ENCODE measurements around the gene GUSB.

DNA sequence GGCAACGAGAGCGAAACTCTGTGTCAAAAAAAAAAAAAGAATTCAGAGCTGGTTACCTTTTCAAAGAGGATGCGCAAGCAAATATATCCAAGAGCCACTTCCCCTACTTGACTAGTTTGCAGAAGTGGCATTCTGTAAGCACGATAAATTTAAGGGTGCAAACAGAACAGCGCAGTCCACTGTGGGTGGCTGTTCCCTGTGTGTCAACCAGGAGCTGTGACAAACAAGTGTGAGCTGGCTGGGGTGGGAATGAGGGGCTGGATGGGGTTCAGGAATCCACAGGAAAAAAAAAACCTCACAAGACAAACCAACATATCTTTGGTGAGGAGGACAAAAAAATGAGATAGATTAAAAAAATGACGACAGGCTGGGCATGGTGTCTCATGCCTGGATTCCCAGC, 15.9 kb downstream of the GUSB start:
- TF ChIP-seq, protein P1, sequence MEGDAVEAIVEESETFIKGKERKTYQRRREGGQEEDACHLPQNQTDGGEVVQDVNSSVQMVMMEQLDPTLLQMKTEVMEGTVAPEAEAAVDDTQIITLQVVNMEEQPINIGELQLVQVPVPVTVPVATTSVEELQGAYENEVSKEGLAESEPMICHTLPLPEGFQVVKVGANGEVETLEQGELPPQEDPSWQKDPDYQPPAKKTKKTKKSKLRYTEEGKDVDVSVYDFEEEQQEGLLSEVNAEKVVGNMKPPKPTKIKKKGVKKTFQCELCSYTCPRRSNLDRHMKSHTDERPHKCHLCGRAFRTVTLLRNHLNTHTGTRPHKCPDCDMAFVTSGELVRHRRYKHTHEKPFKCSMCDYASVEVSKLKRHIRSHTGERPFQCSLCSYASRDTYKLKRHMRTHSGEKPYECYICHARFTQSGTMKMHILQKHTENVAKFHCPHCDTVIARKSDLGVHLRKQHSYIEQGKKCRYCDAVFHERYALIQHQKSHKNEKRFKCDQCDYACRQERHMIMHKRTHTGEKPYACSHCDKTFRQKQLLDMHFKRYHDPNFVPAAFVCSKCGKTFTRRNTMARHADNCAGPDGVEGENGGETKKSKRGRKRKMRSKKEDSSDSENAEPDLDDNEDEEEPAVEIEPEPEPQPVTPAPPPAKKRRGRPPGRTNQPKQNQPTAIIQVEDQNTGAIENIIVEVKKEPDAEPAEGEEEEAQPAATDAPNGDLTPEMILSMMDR (IDR thresholded peaks at IDR 0.05; ENCODE audit: borderline replicate concordance, extremely low read depth, low read length, poor library complexity, severe bottlenecking): no peak
- TF ChIP-seq EZH2 (IDR thresholded peaks at IDR 0.05; ENCODE audit: borderline replicate concordance, low read depth, low read length, severe bottlenecking): no peak
